ENCODE measurements around the gene ORAI1.
"Not testable (repeated sequence)": the region's sequence is repeated elsewhere in the genome, so short reads cannot be mapped to it uniquely, and the experiment has no call there.

Gene ORAI1

DNA sequence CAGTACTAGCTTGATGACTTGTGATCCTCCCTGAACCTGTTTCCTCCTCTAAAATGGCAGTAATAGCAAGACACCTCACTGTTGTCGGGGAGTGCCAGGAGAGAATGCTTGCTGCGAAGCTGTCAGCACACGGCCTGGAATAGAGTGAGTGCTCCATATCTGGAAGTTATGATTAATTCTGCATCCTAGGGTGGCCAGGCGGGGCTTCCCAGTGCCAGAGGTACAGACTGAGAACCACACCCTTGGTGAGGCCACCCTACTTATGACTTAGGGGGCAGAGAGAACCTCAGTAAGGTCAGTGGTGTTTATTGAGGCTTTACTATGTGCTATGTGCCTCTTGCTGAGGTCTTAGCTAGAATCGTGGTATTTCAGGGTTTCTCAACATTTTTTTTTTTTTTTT, 23.0 kb downstream of the ORAI1 start:
- DNase-seq (ENCODE audit: low read depth): no peak

DNA sequence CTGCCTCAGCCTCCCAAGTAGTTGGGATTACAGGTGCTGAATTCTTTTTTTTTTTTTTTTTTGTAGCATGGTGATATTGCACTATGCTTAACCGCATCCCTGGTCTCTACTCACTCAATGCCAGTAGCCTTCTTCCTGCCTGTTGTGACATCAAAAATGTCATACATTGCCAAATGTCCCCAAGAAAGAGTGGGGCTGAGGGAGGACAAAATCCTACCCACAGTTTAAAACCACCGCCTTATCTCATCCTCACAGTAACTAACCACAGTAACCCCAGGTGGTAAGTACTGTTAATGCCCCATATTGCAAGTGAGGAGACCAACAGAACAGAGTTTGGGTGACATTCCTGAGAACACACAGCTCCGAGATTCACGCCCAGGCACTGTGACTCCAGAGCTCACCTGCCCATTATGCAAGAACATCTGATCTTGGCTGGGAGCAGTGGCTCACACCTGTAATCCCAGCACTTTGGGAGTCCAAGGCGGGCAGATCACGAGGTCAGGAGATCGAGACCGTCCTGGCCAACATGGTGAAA, 23.6 kb downstream of the ORAI1 start:
- DNase-seq (ENCODE audit: low read depth): no peak

DNA sequence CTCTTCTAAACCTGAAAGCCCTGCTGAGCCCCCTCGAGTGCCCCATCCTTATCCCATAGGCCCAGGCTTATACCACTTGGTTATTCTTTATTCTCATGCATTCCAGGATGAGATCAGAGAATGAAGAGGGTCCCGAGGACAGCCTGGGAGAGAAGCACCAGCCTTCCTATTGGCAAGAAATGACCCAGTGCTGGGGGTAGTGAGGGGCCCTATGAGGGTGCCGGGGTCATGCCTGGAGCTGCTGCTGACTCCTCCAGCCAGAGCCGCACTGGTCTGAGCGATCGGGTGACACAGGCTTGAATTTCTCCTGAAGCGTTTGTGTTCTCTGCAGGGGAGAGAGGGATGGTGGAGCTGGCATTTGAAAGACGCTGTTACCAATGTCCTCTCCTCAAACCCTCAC, 25.0 kb downstream of the ORAI1 start:
- DNase-seq (ENCODE audit: low read depth): no peak

DNA sequence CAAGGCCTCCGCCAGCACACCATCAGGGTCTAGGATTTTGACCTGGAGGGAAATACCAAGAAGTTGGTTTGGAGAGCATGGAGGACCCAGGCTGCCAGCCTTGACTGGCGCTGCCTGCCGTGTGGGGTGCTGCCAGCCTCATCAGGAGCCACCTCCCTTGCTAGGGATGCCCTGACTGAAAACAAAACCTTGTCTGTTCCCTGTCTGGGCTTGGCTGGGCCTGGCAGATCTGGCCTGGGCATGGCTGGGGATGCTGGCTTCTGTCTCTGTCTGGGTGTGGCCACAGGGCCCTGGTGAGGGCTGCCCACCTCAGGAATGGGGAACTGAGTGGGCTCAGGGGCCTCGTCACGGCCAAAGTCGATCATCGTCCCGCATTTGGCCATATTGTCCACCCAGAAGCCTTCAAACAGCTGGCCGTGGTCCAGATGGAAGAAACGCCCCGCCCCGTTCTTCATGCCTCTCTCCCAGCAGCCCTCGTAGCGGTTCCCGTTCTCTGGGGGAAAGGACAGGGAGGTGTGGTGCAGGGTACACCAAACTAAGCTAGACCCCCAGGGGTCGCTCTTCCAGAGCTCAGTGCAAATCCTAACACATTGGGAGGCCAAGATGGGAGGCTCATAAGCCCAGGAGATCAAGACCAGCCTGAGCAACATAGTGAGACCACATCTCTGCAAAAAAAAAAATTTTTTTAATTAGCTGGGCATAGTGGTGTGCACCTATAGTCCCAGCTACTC, 26.6 kb downstream of the ORAI1 start:
- DNase-seq (ENCODE audit: low read depth): no peak

DNA sequence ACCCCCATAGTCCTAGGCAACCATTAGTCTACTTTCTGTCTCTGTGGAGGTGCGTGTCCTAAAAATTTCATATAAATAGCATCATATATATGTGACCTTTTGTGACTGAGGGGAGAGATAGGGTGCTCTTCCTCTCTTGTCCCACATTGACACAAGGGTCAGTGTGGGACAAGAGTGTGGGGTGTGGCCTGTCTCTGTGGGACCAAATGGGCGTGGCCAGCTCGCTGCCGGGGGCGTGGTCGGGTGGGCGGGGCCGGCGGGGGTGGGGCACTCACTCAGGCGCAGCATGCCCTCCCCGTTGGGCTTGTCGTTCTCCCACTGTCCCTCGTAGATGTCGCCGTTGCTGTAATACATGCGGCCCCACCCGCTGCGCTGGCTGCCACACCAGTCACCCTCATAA, 27.7 kb downstream of the ORAI1 start:
- DNase-seq (ENCODE audit: low read depth): no peak

DNA sequence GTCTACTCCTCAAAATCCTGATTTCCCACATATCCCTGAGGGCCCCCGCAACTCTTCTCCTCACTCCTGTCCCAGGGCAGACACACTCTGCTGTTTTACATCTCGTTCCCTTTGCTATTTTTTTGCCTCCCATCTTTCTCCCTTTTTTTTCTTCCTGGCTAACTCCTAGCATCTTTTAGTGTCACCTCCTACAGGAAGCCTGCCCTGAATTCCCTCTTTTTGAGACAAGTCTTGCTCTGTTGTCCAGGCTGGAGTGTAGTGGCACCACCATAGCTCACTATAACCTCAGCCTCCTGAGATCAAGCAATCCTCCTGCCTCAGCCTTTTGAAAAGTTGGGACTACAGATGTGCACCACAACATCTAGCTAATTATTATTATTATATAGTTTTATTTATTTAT, 29.8 kb downstream of the ORAI1 start:
- DNase-seq (ENCODE audit: low read depth): no peak

DNA sequence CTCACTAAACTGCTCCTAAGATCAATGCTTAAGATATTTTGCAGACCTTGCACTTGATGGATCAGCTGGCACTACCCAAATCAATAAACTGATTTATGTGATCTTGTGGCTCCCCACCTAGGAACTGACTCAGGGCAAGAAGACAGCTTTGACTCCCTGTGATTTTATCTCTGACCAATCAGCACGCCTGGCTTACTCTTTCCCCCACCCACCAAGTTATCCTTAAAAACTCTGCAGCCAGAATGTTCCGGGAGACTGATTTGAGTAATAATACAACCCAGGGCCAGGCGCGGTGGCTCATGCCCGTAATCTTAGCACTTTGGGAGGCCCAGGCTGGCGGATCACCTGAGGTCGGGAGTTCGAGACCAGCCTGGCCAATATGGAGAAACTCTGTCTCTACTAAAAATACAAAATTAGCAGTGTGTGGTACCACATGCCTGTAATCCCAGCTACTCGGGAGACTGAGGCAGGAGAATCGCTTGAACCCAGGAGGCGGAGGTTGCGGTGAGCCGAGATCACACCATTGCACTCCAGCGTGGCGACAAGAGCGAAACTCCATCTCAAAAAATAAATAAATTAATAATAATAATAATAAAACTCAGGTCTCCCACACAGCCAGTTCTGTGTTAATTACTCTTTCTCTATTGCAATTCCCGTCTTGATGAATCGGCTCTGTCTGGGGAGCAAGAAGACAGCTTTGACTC, 31.1 kb downstream of the ORAI1 start:
- no peak for DNase-seq (ENCODE audit: low read depth)

DNA sequence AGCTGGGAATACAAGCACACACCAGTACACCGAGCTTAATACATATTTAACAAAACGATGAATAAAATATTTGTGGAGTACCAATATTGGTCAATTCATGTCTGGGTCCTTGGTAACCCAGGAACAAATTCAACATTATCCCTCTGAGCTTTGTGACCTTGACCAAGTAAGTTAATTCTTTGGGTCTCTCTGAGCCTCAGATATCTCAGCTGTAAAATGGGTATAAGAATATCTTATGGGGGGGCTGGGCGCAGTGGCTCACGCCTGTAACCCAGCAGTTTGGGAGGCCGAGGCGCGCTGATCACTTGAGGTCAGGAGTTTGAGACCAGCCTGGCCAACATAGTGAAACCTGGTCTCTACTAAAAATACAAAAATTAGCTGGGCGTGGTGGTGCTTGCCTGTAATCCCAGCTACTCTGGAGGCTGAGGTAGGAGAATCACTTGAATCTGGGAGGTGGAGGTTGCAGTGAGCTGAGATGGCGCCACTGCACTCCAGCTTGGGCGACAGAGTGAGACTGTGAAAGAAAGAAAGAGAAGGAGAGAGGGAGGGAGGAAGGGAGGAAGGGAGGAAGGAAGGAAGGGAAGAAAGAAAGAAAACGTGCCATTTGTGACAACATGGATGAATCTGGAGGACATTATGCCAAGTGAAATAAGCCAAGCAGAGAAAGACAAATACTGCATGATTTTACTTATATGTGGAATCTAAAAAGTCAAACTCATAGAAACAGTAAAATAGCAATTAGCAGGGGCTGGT, 35.2 kb downstream of the ORAI1 start:
- not testable (repeated sequence) for DNase-seq (ENCODE audit: low read depth)

DNA sequence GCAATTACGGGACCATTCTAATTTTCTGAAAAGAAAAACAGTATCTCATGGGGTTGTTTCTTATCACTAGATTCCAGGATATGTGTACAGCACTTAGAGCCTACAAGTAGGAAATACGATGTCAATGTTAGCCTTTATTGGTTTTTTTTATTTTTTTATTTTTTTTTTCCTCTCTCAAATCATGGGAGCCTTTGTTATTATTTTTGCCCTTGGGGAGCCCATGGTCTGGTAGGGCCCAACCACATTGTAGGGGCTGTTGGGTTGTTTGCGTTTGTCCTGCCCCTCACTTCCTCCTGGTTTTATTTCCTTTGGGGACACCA, 37.2 kb downstream of the ORAI1 start:
- DNase-seq (ENCODE audit: low read depth): no peak

DNA sequence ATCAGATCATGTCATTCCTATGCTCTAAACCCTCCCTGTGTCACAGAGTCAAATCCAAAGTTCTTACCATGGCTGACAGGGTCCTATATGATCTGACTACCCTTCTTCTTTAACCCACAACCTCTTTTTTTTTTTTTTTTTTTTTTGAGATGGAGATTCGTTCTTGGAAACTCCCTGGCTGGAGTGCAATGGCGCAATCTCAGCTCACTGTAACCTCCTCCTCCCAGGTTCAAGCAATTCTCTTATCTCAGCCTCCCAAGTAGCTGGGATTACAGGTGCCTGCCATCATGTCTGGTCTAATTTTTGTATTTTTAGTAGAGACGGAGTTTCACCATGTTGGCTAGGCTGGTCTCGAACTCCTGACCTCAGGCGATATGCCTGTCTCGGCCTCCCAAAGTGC, 40.5 kb downstream of the ORAI1 start:
- not testable (repeated sequence) for DNase-seq (ENCODE audit: low read depth)

DNA sequence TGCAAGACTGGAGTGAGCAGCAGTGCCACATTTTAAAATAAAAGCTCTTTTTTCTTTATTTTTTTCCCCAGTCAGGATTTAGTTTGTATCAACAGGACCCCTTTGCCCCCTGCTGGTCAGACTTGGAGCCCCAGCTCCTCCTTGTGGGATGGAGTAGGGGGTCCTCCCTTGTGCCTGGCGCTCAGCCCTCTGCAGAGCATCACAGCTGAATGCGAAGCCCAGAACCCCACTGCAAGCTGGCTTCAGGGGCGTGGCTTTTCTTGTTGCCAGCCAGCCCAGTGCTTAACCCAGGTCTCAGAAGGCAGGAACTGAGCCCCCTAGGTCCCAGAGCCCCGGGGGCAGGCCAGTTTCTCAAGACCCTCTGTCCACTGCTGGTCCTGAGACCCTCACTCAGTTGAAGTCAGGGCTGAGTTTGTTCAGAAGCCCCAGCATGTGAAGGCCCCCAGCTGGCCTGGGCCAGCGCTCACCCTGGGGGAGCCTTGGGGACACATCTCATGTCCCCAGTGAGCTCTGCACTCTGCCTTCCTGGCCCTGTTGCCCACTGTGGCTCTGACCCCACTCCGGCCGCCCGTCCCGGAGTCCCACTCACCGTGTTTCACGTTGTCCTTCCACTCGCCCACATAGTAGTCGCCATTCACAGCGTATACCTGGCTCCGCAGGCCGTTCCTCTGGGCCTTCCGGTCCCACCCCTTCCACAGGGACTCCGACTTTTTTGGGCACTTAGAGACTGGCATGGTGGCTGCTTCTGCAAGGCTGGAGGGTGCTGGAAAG, 42.6 kb downstream of the ORAI1 start:
- peak; percentile 33 for DNase-seq (ENCODE audit: low read depth)

DNA sequence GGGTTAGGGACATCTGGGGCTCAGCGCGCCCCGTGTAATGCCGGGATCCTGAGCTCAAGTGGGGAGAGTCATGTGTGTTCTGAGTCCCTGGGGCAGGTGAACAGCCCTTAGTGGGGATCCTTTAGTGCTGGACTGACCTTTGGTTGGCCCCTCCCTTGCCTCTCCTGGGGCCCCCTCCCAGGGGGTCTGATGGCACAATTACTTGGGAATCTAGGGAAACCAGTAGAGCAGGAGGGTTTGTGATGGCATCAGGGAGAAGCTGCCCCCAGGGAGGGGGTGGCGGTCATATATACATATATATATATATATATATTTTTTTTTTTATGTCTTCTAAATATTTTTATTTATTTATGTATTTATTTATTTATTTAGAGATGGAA, 43.2 kb downstream of the ORAI1 start, which contains the start of gene MORN3:
TSS of gene MORN3 (minus strand) at position 134 of the 380 bp plus-strand sequence. CDS start 171 bp downstream, outside the sequence.
- DNase-seq (ENCODE audit: low read depth): no peak

DNA sequence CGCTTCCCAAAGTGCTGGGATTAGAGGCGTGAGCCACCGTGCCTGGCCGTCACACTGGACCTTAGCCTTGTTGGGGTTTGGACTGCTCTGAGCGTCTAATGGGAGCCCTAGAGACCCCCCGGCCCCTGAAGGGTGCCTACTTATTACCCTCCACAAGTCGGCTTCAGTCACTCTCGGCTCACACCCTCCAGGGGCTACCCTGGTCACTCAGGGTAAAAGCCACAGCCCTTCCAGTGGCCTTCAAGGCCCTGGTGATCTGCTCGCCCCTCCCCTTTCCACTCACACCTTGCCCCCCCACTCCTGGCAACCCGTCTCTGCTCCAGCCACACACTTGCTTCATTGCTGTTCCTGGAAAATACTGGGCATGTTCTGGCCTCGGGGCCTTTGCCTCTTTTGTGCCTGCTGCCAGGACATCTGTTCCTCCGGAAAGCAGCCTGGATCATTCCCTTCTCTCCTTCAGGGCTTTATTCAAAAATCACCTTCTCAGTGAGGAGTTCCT, 46.7 kb downstream of the ORAI1 start:
- no peak for DNase-seq (ENCODE audit: low read depth)

DNA sequence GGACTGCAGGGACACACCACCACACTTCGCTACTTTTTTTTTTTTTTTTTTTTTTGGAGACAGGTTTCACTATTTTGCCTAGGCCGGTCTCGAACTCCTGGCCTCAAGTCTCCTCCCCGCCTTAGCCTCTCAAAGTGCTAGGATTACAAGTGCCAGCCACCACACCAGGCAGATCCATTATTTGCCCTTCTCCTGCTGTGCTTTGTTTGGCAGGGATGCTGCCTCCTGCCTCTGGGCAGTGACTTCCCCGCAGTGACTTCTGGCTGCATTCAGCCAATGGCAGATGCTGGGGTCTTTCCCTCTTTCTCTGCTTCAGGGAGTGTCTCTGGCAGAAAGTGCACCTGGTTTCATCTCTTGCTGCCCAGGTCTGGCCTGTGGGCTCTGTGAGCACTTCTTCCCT, 49.9 kb downstream of the ORAI1 start:
- DNase-seq (ENCODE audit: low read depth): no peak

DNA sequence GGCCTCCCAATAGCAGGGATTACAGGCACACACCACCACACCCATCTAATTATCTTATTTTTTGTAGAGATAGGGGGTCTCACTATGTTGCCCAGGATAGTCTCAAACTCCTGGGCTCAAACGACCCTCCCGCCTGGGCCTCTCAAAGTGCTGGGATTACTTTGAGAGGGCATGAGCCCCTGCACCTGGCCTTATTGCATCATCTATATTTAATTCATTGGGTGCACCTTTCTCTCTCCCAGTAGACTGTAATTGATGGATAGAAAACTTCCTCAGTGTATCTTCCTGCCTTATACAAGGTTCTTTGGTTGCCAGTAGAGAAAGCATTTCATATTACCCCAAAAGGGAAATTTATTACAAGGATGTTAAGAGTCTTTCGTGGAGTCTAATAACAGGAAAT, 52.0 kb downstream of the ORAI1 start:
- DNase-seq (ENCODE audit: low read depth): no peak

DNA sequence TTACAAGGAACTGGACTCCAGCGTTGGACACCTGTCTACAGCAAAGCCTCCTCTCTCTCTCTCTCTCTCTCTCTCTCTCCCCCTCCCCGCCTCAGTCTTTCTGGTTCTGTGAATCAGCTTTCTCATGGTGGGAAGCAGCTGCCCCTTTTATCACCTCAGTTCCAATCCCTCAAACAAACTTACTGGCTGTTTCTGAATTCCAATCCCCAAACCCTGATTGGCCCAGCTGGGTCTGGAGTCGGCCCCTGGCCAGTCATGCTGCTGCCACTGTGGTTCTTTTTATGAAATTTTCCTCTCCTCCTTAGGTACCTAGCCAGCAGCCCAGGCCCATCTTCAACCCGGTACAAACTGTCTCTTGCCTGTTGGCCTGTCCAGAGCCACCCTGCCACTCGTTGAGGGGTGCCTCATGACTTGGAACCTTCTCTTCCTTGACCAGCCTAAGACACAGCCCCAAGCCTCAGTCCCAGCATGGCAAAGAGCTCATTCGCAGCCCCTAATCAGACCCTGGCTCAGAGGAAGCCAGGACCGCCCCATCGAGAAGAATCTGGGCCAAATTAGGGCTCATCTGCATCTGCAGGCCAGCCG, 52.5 kb downstream of the ORAI1 start:
- DNase-seq (ENCODE audit: low read depth): no peak

DNA sequence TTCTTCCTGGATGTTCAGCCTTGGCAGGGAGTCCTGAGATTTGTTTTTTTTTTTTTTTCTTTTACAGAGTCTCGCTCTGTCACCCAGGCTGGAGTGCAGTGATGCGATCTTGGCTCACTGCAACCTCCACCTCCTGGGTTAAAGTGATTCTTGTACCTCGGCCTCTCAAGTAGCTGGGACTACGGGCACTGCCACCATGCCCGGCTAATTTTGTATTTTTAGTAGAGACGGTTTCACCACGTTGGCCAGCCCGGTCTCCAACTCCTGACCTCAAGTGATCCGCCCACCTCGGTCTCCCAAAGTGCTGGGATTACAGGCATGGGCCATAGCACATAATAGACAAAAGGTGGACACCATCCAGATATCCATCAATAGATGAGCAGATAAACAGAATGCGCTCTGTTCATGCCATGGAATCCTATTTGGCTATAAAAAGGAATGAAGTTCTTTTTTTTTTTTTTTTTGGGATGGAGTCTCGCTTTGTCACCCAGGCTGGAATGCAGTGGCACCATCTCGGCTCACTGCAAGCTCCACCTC, 53.4 kb downstream of the ORAI1 start:
- DNase-seq (ENCODE audit: low read depth): not testable (repeated sequence)

DNA sequence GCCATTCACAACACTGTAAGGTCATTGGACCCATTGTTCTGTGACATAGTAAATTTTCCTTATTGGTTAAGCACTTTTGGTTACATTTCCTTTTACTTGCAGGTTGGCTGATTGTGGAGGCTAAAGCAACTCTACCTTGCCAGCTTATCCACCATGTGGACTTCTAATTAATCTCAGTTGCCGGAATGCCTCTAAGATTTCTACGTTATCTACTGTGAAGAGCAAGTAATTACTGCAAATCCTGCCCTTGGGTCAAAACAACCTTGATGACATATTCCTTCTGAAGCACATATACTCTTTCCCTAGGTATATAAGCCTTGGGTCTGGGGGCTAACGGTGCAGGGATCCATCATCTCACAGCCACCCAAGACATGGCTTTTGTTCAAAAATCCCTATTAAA, 62.6 kb downstream of the ORAI1 start:
- DNase-seq (ENCODE audit: low read depth): no peak

DNA sequence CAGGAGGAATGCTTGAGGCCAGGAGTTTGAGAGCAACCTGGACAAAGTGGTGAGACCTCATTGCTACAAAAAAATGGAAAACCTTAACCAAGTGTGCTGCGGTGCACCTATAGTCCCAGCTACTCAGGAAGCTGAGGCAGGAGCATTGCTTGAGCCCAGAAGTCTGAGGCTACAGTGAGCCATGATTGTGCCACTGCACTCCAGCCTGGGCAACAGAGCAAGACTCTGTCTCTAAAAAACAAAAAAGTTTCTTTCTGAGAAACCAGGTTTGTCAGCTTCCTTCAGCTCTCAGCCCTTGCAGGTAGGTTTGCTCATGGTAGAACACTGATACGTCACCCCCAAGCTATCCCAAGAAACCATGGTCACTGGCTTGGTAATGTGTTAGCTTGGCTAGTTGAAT, 63.1 kb downstream of the ORAI1 start:
- no peak for DNase-seq (ENCODE audit: low read depth)

Measured in activated T-helper 9 cell treated with anti-CD3 and anti-CD28 coated beads, Interleukin-2, amount 50 U/mL, for 16 hours (primary cell).